Neural progenitor cell (in vitro differentiated cells): ENCODE measurements around the gene LY6G6F.

Experiments used
- EZH2 ChIP-seq: fragments of 200-600 bp; sonication (generic); IDR thresholded peaks from 2 replicates; pipeline ENCODE4 v1.6.1; 2017; ENCODE audit warnings: antibody characterized with exemption, mild to moderate bottlenecking, moderate library complexity
- EZH2phosphoT487 ChIP-seq: fragments of 200-600 bp; sonication (generic); IDR thresholded peaks from 2 replicates; pipeline ENCODE4 v1.6.1; 2017; ENCODE audit warnings: antibody characterized with exemption

- TF ChIP-seq EZH2 (no peak), EZH2phosphoT487 (no peak)
Observed at GRCh38 chr6:31677955-31678354, 28.7 kb upstream of the LY6G6F start.
